HG02943 (cell line): ENCODE data around the gene TTYH2.
"Not testable (repeated sequence)": the region's sequence is repeated elsewhere in the genome, so short reads cannot be mapped to it uniquely, and the experiment has no call there.

Source experiments
- ATAC-seq: cut with Tn5 transposase; IDR thresholded peaks from one replicate; pipeline ENCODE4 v1.9.1; 2021; ENCODE audit warnings: mild to moderate bottlenecking, low read depth, moderate library complexity; ENCODE audit not compliant: unreplicated experiment

Gene TTYH2

GRCh38 chr17:74280093-74280513 lies 66.7 kb downstream of the TTYH2 start:
- no peak for ATAC-seq

DNA sequence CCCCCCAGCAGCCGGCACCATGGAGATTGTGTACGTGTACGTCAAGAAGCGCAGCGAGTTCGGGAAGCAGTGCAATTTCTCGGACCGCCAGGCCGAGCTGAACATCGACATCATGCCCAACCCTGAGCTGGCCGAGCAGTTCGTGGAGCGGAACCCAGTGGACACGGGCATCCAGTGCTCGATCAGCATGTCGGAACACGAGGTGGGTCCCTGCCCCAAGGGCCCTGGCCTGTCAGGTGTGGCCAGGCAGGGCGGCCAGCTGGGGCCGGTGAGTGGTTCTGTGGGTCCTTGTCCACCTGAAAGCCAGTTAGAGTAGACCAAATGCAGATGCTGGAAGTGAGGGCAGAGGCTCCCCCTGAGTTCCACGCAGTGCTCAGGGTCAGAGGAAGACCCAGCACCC lies 68.4 kb downstream of the TTYH2 start:
- no peak for ATAC-seq

- not testable (repeated sequence) for ATAC-seq
These were observed 68.9 kb downstream of the TTYH2 start for GRCh38 chr17:74282274-74282586.

- ATAC-seq = no peak
These were observed 69.4 kb downstream of the TTYH2 start for GRCh38 chr17:74282587-74283370.

GRCh38 chr17:74283371-74283673 lies 70.0 kb downstream of the TTYH2 start:
- ATAC-seq = no peak

DNA sequence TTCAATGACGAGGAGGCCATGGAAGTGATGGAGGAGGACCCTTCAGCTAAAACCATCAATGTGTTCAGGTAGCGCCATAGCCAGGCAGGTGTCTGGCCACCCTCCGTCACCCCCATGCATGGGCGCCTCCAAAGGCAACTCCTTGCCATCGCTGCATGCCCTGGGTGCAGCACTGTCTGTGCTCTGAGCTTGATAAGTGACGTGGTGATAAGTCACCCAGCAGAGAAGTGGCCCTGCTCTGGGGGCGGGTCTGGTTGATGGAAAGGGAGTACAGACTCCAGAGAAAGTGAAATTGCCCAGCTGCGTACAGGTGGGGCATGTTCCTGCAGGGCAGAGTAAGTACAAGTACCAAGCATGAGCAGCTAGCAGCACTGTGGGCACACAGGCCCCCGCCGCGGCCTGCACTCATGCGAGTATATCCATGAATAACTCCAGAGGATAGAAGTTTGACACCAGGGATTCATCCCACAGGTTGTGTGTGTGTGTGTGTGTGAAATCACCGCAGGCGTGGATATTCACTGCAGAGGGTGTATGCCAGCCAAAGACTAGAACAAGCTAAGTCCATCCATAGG lies 73.7 kb downstream of the TTYH2 start:
- no peak for ATAC-seq

DNA sequence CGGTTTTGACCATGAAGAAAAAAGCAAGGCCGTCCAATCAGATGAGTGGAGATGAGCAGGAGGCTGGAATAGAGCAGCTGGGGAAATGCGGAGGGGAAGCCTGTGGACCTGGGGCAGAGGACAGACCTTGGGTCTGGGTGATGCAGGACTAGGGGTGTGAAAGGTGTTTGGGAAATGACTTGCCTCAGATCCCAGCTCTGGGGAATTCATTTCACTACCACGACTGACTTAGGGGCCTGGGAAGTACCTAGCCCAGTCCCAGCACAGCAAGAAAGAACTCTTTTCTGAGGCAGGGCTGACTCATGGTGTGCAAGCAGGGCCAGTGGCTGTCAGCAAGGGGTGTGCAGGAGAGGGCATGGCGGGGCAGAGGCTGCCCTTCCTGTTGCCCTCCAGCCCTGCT lies 75.4 kb downstream of the TTYH2 start:
- no peak for ATAC-seq

DNA sequence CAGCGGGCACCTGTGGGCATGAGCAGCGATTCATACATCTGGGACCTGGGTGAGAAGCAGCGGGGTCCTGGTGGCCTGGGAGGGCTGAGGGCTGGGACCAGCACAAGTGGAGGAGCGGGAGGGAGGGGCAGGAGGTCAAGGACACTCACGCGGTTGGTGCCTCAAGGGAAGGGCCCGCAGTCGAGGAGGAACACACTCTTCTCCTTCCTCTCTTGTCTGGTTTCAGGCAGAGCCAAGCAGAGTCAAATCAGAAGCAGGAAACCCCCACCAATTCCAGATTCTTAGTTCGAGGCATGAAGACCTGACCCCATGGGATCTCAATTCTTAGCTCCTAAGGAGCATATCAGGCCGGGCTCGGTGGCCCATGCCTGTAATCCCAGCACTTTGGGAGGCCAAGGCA lies 76.3 kb downstream of the TTYH2 start:
- ATAC-seq = no peak

GRCh38 chr17:74290340-74290739 lies 77.0 kb downstream of the TTYH2 start:
- no peak for ATAC-seq

- ATAC-seq = no peak
These were observed 79.1 kb downstream of the TTYH2 start for GRCh38 chr17:74292495-74292894.

DNA sequence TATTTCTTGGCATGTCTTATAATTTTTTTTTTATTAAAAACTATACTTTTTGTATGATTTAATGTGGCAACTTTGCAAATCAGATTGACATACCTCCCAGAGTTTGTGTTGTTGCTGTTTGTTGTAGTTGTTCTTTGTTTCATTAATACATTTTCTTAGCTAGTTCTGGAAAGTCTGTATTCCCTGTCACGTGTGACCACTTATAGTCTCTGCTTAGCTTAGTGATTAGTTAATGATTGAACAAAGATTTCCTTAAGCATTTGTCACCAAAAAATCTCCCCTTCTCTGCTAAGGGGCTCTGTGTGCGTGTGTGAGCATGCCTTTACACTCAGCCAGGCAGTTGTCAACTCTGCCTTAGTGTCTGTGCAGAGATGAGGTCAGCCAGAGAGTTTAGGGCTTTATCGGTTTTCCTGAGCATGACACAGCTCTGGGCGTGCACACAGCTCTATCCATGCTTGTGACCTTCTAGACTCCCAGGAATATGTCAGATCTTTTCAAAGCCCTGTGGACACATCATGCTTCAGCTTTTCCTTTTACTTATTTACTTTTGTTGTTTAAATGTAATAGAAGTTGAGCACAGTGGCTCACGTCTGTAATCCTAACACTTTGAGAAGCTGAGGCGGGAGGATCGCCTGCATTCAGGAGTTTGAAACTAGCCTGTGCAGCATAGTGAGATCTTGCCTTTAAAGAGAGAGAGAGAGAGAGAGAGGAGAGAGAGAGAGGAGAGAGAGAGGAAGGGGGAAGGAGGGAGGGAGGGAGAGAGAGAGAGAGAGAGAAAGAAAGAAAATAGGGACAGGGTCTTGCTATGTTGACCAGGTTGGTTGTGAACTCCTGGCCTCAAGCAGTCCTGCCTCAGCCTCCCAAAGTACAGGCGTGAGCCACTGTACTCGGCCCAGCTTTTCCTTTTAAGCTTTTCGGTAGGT lies 82.5 kb downstream of the TTYH2 start:
- no peak for ATAC-seq

- no peak for ATAC-seq
These were observed 83.2 kb downstream of the TTYH2 start for GRCh38 chr17:74296548-74296936.

DNA sequence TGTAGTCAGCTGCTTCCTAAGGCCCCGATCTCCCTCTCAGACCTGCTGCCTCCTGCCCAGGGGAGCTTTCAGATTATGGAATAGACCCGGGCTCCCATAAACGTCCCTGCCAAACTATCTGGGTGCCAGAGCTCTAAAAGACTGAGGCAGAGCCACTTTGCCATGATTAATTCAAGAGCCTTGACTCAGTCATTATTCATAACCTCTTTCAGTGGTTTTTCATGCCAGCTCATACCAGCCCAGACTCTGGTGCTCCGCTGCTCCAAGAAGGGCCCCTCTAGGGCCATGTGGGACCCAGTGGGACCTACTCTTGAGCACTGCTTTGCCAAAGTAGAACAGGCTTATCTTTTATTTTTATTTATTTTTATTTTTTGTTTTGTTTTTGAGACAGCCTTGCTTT lies 84.6 kb downstream of the TTYH2 start:
- ATAC-seq = no peak

GRCh38 chr17:74298778-74299177 lies 85.4 kb downstream of the TTYH2 start:
- no peak for ATAC-seq

DNA sequence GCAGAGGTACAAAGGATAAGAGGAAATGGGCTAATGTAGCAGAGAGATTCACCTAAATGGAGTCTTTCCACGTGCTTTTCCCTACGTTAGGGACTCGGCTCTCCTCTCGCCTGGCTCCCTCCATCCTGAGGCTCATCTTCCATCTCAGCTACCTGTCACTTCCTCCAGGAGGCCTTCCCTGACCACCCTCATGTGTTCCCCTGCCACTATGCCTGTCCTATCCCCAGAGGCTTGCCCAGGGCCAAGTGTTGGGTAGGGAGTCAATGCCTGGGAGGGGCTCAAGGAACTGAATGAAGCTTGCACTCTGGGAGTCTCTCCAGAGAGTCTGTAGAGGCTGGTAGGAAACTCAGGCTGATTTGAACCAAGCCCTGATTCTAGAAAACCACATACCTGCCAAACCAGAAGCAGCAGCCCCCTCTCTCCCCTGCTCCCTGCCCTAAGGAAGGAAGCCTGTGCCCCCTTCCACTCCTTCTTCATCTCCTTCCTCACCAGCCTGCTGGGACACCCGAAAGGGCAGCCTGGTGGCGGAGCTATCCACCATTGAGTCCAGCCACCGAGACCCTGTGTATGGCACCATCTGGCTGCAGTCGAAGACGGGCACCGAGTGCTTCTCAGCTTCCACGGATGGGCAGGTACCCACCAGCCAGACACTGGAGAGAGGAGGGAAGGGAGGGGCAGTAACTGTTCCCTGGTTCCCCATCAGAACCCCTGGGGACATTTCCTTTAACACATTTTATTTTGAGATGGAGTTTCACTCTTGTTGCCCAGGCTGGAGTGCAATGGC lies 86.0 kb downstream of the TTYH2 start:
- no peak for ATAC-seq

DNA sequence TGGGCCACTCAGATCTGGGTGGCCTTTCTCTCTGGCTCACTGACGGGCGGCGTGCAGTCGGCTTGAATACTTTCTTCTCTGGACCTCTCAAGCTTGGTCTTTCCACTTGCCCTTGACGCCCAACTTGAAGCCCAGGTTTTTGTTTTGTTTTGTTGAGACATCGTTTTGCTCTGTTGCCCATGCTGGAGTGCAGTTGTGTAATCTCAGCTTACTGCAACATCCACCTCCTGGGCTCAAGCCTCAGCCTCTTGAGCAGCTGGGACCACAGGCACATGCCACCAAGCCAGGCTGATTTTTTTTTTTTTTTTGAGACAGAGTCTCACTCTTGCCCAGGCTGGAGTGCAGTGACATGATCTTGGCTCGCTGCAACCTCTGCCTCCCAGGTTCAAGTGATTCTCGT lies 89.9 kb downstream of the TTYH2 start:
- no peak for ATAC-seq

DNA sequence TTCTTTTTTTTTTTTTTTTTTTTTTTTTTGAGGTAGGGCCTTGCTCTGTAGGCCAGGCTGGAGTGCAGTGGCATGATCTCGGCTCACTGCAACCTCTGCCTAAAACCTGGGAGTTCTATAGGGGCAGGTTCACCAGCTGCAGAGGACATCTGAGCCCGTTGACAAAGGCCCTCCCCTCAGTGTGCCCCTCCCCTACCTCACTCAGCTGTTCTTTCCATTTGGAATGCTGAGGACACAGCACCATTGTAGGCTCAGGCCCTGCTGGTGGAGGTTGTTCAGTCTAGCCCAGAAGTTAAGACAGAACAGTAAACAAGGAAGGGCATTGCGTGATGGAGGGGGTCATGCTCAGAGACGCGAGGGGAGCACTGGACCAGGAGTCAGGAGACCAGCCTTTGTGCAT lies 90.8 kb downstream of the TTYH2 start:
- ATAC-seq = no peak

DNA sequence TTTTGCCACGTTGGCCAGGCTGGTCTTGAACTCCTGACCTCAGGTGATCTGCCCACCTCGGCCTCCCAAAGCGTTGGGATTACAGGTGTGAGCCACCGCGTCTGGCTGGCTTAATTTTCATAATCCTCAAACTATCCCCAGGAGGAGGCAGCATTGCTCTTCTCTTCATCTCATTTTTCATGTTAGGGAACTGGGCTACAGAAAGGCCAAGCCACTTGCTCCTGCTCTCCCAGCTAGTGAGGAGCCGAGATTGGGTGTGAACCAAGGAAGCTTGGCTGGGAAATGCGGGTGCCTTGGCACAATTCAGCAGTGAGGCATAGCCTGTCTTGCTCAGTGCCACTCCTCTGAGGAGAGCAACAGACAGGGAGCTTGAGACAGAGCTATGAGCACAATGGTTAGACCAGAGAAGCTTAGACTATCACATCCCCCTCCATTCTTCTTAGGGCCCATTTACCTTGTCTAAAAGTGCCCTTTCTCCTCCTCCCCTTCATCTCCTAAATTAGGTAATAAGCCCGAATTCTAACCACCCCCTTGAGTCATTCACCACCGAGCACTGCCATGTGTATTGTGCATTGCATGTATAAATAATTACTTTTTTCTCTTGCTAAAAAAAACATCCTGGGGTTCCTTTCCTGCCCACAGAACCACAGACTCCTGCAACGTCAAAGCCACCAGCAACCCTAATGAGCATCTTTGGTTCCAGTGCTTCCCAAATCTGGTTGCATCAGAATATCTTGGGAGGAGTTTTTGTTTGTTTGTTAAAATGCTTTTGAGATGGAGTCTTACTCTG lies 92.7 kb downstream of the TTYH2 start:
- ATAC-seq = no peak

DNA sequence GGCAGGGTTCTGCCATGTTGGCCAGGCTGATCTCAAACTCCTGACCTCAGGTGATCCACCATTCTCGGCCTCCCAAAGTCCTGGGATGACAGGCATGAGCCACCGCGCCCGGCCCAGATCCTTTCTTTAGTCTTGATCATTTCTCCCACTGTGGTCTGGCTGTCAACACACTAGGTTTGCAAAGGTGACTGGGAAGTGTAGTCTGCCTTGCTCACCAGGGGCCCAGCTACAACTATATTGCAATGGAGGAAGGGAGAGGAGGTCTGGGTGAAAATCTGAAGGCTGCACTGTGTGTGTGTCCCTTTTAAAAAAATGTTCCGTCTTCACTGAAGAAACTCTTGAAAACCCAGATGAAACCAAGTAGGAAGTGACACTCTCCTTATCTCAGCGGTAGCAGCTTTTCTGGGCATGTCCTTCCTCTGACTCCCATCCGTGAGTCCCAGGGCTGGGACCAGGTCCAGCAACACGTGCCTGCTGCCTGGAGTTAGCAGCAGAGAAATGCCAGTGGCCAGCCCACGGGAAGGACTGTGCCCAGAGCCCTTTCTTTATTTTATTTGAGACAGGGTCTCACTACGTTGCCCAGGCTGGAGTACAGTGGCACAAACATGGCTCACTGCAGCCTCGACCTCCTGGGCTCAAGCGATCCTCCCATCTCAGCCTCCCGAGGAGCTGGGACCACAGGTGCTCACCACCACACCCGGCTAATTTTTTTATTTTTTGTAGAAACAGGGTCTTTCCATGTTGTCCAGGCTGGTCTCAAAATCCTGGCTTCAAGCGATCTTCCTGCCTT lies 94.8 kb downstream of the TTYH2 start:
- no peak for ATAC-seq
